Measurements from ENCODE around the gene LONRF2. TPM values are rescaled to one million over a fixed set of nuclear protein-coding genes. Genes with fewer than 3 reads are reported as not detected.

LONRF2 gene
- polyA plus RNA-seq, 1 experiment, result 0.02 TPM

DNA sequence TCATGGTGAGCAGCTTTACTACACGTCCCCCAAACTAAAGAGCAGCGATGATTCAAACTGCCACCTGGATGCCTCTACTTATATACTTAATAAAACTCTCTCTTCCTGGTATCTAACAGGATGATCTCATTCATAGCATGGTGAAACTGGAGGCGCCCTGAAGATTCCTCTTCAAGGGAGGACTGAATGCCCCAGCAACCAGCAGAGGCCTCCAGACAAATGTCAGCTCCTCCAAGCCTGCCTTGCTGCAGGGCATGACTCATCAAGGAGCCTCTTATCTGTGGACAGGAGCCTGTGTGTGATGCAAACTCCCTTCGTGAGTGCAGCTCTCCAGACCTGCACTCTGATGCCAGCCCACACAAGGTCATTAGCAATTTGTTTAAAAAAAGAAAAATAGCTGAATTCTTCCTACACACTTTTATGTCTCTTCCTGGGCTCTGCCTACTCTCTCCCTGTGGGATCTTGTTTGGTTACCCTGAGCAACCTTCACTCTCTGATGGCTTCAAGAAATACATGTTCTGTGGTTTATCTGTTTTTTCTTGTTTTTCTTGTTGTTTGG, 30.2 kb downstream of the LONRF2 start:
- ChIA-PET CTCF (interaction anchor here (1.0 to 3.3 kb wide), 3 partner anchors 28 to 88 kb away, joined by 3 to 13 read pairs (median 12); no protein-coding TSS in a partner anchor), POLR2A (interaction anchor here (0.7 kb wide), 1 partner anchor 8 kb away, joined by 3 read pairs; no protein-coding TSS in a partner anchor)
- TF ChIP-seq CTCF (IDR thresholded peaks at IDR 0.05; ENCODE audit: insufficient read depth, low read depth, low read length), result peak; percentile 34; the same call in 1 of the 2 replicates
- Histone ChIP-seq H3K27me3 (ENCODE audit: control insufficient read depth, insufficient read depth, low read length) (0 out of 2 replicates have a peak, but pooled peaks cover 1% of the 10 kb centered on the region), H3K36me3 (ENCODE audit: control insufficient read depth, insufficient read depth, low read length) (no peaks in the 10 kb centered on the region), H3K4me3 (ENCODE audit: low read depth, low read length) (no peak overlapping the region)
- no peak for DNase-seq (ENCODE audit: low read depth)

DNA sequence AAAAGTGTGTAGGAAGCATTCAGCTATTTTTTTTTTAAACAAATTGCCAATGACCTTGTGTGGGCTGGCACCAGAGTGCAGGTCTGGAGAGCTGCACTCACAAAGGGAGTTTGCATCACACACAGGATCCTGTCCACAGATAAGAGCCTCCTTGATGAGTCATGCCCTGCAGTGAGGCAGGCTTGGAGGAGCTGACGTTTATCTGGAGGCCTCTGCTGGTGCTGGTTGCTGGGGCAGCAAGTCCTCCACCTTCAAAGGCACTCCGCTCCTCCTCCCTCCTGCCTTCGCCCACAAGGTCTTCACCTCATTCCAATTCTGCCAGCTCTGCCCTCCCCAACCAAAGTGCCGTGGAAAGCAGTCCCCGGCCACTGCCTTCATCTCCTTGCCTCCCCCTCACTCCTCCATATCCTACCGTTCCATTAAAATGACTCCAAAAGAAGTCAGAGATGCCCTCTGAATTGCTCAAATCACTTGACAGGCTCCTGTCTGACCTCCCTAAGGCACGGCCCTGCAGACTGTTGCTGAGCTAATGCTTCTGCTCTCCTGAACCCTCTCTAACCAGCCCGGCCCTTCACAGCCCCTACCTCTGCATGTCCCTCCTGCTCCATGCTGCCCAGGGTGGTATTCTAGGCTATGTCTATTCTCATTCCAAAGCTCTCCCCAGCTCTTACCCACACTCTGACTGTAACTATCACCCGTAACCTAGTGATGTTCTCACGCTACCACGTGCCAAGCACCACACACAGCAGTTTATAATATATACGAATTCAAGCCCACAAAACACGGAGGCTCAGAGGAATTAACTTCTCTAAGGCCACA, 30.9 kb downstream of the LONRF2 start:
- TF ChIP-seq CTCF (IDR thresholded peaks at IDR 0.05; ENCODE audit: insufficient read depth, low read depth, low read length), result no peak
- peak; percentile 61 for DNase-seq (ENCODE audit: low read depth)
- CTCF ChIA-PET, result interaction anchor here (2.3 to 3.3 kb wide), 2 partner anchors 29 to 89 kb away, joined by 12 to 13 read pairs; no protein-coding TSS in a partner anchor
- Histone ChIP-seq H3K36me3 (ENCODE audit: control insufficient read depth, insufficient read depth, low read length) (no peaks in the 10 kb centered on the region), H3K4me3 (ENCODE audit: low read depth, low read length) (no peak overlapping the region), H3K27me3 (ENCODE audit: control insufficient read depth, insufficient read depth, low read length) (0 out of 2 replicates have a peak, but pooled peaks cover 1% of the 10 kb centered on the region)
- POLR2A ChIA-PET, result interaction anchor here (0.7 kb wide), 1 partner anchor 9 kb away, joined by 3 read pairs; no protein-coding TSS in a partner anchor

- Histone ChIP-seq H3K27me3 (ENCODE audit: control insufficient read depth, insufficient read depth, low read length) (no peaks in the 10 kb centered on the region), H3K36me3 (ENCODE audit: control insufficient read depth, insufficient read depth, low read length) (no peaks in the 10 kb centered on the region), H3K4me3 (ENCODE audit: low read depth, low read length) (no peak overlapping the region)
- no peak for TF ChIP-seq CTCF (IDR thresholded peaks at IDR 0.05; ENCODE audit: insufficient read depth, low read depth, low read length)
- DNase-seq (ENCODE audit: low read depth), result no peak
- POLR2A ChIA-PET, result no interaction called here
- CTCF ChIA-PET, result interaction anchor here (0.6 to 3.3 kb wide), 5 partner anchors 28 to 1921 kb away, joined by 3 to 13 read pairs (median 3); no protein-coding TSS in a partner anchor
Observed at GRCh38 chr2:100290718-100291151, 31.6 kb downstream of the LONRF2 start.

DNA sequence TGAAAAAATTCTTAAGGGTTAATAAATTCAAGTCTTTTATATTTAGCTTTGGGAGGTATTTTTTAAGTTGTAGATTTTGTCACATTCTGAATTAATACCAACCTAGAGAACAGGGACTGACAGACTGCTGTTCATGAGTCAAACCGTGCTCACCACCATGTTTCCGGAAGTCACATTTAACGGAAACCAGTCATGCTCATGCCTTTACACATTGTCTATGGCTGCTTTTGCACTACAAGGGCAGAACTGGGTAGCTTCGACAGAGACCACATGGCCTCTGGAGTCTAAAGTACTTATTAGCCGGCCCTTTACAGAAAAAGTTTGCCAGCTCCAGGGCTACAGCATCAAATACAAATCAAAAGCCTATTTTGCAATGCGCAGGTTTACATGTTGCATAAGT, 33.3 kb downstream of the LONRF2 start:
- POLR2A ChIA-PET, result no interaction called here
- CTCF ChIA-PET, result interaction anchor here (4.5 kb wide), 1 partner anchor 26 kb away, joined by 24 read pairs; no protein-coding TSS in a partner anchor
- H3K27me3 ChIP-seq (ENCODE audit: control insufficient read depth, insufficient read depth, low read length), result no peaks in the 10 kb centered on the region
- no peak for TF ChIP-seq CTCF (IDR thresholded peaks at IDR 0.05; ENCODE audit: insufficient read depth, low read depth, low read length)
- H3K4me3 ChIP-seq (ENCODE audit: low read depth, low read length), result no peak overlapping the region
- no peaks in the 10 kb centered on the region for H3K36me3 ChIP-seq (ENCODE audit: control insufficient read depth, insufficient read depth, low read length)
- no peak for DNase-seq (ENCODE audit: low read depth)

DNA sequence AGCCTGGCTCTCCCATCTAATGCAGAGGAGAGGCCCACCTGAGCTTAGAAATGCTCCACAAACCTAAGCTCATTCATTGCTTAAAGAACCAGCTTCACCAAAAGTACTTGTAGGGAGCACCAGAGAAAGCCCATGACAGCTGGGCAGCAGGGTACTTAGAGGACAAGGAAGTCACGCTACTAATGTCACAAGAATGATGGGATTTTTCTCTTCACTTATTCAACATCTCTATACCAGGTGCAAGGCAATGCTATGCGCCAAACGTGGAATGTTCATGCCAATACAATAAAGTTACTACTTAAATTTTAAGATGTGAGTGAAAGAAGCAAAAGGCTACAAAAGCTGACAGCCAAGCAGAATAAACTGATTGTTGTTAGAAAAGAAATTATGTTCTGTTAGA, 36.0 kb downstream of the LONRF2 start:
- no peaks in the 10 kb centered on the region for H3K36me3 ChIP-seq (ENCODE audit: control insufficient read depth, insufficient read depth, low read length)
- no peak for TF ChIP-seq CTCF (IDR thresholded peaks at IDR 0.05; ENCODE audit: insufficient read depth, low read depth, low read length)
- ChIA-PET POLR2A (no interaction called here), CTCF (interaction anchor here (2.1 to 4.5 kb wide), 2 partner anchors 24 to 94 kb away, joined by 11 to 24 read pairs; no protein-coding TSS in a partner anchor)
- 0 out of 2 replicates have a peak, but pooled peaks cover 4% of the 10 kb centered on the region for H3K27me3 ChIP-seq (ENCODE audit: control insufficient read depth, insufficient read depth, low read length)
- H3K4me3 ChIP-seq (ENCODE audit: low read depth, low read length), result no peak overlapping the region
- DNase-seq (ENCODE audit: low read depth), result no peak
